Measurements from ENCODE around the gene ATP1A1.

ATP1A1 gene

DNA sequence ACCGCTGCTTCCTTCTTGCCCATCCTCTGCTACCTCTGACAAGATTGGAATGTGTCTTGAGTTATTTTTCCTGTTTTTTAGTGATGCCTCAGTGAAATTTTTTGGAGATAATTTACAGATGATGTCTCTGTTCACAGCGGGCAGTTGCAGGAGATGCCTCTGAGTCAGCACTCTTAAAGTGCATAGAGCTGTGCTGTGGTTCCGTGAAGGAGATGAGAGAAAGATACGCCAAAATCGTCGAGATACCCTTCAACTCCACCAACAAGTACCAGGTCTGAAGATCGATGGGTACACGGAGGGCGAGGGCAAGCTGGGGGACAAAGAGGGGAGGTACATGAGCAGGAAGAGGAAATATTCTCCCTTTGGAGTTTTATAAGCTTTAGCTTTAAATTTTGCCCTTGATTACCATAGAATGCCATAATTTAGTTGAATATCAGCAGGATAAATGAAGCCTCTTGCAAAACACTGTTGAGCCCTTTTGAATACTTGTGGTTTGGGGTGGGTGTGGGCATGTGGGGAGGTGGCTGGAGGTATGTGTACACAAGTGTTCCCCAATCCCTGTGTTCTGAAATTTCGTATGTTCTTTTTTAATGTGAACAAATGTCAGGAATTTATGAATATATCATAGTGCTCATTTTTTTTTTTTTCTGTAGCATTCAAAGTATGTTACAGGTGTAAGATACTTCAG is 19.8 kb downstream of the ATP1A1 start:
- no peak for DNase-seq

DNA sequence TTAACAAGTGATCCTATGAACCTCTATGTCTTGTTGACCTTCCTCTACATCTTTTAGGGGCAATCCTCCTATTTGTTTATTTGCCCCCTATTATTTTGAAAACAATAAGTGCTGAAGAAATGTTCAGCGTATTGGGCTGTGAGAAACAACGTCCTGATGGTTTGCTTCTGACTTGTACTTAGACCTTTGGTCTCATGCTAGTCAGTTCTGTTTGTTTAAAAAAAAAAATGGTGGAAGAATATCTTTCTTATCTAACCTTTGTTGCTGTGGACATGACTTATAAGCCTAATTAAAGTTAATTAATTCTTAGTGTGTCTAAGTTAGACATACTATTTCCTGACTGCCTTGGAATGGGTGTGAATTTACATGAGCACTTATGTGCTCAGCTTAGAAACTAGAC is 20.7 kb downstream of the ATP1A1 start:
- DNase-seq, result no peak

DNA sequence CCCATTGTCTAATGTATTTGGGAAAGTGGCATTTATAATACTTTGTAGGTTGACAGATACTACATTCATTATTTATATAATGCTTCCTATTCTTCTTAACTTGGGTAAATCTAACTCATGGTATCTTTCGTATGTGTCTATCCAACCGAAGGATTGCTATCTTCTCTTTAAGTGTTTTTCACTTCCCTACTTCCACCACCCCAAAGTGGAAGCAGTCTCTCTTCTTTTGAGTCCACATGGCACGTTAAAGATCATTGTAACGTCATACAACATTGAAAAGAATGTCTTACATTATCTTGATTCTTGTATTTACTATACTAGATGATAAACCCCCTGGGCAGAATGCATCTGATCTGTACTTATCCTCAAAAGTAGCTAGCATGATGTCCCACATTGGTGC is 21.2 kb downstream of the ATP1A1 start:
- DNase-seq, result no peak

DNA sequence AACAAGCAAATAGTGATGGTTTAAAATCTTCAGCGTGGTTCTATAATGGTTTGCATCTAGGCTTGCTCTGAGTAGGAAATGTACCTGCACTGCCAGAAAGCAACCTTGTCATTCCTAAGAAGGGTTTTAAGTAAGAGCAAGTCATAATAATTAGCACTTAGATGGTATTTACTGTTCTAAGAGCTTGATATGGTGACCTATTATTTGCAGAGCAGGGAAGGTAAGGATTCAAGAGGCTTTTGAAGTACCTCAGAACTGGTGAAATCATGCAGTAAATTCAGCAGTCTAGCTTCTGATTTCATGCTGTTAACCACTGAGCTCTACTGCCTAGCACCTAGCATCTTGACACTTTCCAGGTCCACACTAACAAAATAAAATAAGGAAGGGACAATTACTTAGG is 23.7 kb downstream of the ATP1A1 start:
- DNase-seq, result no peak

DNA sequence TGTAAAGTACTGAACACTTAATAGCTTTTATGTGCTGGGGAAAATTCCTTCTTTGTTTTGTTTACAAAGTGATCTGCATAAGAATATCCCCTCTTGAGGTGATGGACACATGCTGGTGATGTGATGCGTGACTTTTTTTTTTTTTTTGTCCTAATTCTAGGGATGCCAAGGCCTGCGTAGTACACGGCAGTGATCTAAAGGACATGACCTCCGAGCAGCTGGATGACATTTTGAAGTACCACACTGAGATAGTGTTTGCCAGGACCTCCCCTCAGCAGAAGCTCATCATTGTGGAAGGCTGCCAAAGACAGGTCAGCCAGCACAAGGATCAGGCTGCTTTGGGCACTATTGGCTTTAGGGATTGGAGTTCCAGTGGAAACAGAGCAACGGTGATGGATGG is 24.7 kb downstream of the ATP1A1 start:
- DNase-seq, result no peak

DNA sequence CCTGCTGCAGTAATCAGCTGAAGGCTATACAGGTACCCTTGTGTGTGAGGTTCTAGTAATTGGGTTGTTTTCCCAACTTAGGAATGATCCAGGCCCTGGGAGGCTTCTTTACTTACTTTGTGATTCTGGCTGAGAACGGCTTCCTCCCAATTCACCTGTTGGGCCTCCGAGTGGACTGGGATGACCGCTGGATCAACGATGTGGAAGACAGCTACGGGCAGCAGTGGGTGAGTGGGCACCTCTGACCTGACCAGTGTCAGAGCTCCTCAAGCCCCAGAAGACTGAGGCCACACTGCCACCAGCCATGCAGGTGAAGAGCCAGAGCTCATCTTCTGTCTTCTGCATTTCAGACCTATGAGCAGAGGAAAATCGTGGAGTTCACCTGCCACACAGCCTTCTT is 27.7 kb downstream of the ATP1A1 start:
- no peak for DNase-seq

DNA sequence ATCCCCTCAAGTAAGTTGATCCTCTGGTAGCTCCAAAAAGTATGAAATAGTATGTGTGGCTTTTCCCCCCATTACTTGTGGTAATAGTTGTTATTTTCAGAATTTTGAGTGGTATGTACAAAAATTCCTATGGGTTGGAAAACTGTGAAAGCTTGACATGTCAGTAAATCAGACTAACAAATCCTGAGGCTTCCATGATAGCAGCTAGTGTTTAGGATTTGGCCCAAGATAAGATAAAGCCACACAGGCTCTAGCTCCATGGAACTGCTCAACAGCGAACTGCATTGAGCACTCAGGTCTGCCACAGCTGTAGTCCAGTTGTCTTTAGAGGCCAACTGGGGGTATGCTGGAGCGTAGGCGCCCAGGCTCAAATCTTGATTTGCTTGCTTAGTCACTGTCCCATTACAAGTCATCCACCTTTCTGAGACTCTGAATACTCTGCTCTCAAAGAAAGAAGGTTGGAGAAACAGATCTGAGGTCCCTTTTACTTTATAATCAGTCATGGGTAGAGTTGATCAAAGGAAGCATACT is 28.7 kb downstream of the ATP1A1 start:
- no peak for DNase-seq

DNA sequence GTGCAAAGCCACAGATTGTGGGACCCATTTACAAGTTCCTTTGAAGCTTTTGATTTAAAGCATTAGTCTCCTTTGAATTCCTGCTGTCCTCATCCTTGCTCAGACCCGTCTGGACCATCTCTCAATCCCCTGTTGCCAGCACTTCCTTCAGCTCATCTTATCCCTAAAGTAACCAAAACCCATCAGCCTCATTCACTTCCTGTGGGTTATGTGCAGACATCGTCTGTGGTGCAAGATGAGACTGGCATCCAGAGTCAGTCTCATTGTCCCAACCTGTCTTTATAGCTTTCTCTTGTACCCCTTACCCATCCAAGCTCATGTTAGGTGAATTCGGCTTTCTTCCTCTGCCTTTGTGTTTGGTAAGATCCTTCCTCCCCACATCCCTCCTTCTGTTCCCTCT is 29.3 kb downstream of the ATP1A1 start:
- no peak for DNase-seq

DNA sequence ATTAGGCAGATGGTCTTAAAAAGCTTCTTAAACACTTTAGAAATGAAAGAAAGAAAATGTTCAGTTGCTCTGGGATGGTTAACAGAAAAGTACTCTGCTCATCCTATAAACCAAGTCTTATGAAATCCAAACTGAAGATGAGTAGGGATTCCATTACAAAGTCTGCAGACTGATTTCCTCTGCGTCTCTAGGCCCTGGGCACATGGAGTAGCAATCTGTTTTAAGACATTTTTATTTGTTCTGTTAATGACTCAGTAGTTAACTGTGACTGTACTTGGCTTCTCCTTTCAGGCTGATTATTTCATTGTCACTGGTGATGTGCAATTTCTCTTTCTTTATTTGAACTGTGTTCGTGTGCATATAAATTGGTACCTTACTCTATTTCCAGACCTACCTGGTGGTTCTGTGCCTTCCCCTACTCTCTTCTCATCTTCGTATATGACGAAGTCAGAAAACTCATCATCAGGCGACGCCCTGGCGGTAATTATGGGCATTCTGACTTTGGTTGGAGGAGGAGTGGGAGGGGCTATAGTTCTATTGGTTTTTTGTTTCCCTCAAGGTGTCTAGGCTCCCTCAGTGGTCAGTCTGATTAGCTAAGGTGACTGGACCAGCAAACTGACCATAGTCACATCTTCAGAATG is 30.6 kb downstream of the ATP1A1 start:
- DNase-seq, result no peak

DNA sequence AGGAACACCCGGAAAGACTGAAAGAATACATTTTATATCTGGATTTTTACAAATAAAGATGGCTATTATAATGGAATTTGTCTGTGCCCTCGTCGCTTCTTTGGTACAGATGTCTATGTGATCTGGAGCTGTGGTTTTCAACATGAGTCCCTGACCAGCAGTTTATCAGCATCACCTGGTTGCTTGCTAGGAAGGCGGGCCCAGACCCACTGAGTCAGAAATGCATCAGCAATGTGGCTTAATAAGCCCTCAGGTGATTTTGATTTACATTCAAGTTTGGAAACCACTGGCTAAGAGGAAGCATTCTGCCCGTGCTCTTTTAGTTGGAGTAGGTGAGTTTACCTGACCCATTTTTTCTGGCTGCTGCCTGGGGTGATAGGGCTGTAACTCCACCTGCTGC is 31.7 kb downstream of the ATP1A1 start:
- no peak for DNase-seq

DNA sequence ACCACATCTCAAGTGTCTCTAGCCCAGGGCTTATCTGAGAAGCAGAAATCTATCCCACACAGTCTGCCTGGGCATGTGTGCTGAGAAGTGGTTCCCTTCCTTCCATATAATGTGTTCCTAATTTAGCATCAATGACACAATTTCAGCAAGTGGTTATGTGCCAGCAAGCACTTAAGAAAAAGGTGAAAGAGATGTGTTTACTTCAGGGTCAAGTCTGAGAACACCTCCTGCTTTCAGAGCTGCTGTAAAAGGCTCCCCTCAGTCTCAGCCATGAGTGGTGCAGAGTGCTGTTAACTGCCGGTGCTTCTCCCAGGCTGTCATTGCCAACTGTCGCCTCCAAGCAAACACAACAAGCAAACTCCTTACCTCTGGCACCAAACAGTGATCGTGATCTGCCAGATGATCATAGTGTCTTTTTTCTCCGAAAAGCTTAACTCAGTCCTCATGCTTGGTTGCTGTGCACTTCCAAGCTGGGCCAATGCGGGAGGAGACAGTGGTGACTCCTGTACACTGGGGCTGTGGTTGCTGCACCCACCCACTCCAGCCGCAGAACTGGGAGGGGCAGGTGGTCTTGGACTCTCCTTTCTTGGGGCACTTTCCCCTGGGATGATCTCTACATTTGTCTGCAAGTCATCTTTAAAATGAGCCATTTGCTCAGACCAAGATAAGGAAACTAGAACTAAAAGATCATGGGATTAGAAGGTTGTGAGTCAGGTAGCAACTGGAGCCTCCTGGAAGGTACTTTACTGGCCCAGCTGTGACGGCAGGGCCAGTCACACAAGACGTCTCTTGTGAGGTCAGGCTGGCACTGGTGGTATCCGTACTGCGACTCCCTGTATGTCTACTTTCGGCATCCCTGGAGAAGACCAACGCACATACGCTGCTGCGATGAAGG is 32.4 kb downstream of the ATP1A1 start:
- no peak for DNase-seq

DNA sequence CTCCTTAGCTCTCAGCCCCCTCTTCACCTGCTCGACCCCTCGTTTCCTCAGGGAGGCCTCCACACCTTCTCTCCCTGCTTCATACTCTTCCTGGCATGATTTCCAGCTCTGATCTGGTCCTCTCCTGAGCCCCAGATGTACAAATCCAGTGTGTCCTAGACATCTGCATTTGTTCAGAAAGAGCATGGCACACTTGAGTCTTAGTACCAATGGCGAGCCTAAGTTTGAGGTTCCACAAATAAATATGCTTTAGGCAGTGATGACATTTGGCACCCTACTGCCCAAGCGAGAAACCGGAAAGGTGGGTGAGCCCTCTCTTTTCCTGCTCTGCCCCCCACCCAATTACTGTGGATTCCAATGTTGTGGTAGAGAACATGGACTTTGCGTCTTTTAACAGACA is 34.0 kb downstream of the ATP1A1 start:
- DNase-seq, result no peak

DNA sequence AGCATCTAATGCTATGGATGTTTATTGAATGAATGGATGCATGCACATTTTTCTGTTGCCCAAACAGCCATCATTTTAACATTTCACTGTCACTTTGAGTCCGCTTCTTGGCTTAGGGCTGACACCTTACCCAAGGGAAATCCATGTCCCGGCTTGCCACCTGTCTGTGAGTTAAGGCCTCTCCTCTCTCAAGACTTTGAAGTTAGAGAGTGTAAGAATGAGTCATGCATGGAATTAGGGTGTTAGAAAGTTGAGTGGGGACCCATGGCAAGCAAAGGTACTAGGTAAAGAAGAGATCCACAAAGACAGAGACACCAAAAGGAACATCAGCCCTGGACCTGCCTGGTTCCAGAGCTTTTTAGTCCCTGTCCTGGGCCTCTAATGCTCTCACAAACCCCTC is 35.1 kb downstream of the ATP1A1 start:
- no peak for DNase-seq

DNA sequence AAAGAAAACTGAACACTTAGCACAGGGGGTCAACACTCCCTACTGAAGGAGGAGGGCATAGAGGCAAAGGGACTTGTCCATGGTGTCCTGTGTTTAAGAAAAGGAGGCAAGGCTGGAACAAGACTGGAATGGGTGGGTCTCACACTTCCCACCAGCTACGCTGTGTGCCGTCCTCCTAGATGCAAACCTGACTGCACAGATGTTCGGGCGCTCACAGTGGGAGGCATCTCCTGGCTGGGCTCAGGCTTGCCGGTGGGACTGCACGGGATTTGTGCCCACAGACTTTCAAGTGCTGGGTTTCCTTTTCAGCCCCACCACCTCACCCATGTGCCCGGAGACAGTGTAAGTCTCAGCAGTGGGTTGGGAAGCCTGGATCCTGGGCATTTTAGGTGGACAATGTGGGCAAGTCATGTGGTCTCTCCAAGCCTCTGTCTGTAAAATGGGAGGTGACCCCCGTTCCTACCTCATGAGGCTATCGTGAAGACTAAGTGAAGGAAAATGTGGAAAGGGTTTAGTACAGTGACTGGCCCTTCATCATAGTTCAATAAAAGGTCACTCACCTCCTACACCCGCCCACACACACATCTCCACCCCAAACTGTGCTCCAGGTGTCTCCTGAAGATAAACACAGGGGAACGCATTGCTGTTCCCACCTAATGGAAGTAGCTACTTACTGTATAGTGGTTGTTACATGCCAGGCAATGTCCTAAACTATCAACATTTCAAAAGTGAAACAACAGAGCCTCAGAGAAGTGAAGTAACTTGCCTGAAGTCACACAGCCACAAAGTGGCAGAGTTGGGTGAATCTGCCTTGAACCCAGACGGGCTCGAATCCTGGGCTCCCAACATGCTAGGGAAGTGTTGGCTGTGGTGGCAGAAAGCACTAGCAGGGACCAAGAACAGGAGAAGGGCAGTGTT is 36.0 kb downstream of the ATP1A1 start:
- no peak for DNase-seq

DNA sequence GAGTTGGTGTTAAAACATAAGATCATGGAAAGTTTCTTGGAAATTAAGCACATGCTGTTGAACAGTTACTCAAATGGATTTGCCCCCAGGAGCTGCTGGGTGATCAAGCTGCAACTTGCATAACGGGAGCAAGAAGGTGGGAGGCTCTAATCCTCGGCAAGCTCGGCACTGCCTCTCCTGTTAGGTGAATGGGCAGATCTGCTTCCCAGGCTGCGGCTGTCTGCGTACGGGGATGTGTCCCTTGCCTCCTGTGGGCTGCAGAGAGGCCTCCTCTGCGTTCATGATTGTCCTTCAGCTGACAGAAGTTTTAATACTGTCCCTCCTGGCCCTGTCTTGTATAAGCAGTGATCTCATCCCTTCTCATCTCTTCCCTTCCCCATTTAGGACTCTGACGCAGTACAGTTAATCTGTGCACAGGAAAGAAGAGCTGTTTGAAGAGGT is 36.7 kb downstream of the ATP1A1 start:
- DNase-seq, result no peak

DNA sequence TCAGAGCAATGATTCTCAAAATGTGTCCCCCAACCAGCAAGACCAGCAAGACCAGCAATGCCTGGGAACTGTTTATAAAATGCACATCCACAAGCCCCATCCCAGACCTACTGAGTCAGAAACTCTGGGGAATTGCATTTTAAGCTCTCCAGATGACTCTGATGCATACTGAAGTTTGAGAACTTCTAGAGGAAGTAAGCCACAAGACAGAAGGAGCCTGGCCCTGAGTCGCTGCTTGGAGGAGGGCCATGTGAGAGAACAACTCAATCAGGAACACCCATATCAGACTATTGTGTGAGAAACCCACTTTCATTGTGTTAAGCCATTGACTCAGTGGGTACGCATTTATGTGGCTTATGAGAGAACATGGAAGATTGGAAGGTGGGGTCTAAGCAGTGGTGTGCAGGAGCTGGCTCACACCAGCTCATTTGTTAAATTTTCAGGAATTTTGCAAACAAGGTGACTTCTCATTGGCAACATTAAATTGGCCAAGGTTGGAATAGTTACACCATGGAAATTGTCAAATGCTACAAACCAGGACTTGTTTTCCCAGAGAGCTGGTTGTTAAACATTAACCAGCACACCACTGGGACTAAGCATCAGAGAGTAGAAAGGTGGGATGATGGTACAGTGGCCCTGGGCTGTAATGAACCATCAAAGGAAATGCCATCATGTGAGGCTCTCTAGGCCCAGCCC is 38.9 kb downstream of the ATP1A1 start:
- DNase-seq, result no peak

DNA sequence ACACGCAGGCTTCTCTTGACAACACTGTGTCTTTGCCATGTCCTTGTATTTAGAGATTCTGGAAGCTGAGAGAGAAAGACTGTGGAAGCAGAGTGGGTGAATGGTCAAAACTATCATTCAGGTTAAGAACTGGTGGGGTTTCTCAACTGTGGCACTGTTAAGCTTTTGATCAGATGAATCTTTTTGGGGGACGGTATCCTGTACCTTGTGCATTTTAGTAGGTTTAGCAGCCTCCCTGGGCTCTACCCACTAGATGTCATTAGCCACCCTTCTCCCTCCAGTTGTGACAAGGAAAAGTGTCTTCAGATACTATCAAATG is 39.4 kb downstream of the ATP1A1 start:
- DNase-seq, result no peak

DNA sequence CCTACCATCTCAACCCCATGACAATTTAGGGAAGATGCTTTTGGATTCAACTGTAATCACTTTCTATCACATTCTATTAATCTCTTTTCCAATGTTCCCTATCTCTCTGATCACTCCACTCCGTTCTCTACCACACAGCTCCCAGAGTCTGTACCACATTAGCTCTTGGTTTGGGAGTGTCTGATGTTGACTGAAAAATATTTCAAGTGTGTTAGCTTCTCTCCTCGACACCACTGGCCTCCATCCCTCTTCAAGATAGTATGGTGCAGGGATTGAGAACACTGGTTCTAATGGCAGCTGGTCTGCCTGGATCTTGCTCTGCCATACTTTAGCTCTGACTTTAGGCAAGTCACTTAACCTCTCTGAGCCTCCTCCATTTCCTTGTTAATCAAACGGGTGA is 39.9 kb downstream of the ATP1A1 start:
- DNase-seq, result no peak

DNA sequence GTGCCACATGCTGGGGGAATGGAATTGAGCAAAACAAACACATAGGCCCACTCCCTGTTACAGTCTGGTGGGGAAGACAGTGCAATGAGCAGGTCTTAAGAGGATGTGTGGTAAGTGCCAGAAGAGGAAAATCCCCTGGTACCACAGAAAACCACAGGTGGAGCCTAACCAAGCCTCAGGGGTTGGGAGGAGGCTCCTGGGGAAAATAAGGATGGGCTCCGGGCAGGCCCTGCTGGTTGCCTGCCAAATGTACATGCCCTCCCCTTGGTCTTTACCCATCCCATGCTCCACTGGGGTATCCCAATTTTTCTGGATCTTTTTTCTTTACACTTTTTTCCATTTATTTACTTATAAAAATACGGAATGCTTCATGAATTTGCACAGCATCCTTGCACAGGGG is 40.4 kb downstream of the ATP1A1 start:
- DNase-seq, result no peak

DNA sequence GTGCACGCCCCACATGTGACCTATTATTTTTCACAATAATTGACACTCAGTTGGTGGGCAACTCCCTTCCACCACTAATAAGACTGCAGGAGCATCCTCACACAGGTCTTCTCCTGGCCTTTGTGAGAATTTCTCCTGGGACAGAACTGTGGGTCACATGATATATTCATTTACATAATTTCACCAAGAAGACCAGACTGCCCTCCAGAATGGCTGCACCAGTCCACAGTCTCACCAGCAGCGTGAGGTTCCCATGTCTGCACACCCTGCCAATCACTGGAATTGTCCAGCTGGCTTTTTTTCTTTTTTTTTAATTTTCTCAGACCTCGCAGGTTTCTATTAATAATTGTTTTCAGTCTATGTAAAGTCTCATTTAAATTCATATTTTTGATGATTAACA is 41.3 kb downstream of the ATP1A1 start:
- DNase-seq, result no peak

DNA sequence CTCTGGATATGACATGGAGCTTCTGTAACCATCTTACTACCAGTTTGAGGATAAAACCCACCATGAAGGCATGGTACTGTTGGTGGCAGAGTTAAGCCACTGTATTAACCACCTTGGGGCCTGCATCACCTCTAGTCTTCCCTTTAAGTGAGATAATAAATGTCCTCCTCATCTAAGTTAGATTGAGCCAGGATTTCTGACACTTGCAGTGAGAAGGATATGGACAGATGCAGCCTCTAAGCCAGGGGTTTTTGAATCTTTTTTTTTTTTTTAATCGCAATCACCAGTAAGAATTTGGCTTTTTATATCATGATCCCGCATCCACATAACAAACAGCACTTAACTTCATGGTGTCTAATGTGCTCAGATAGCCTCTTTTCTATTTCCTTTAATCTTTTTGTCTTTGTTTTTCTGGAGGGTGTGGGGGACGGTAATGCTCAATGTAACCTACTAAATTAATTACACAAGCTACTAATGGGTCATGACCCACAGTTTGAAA is 42.2 kb downstream of the ATP1A1 start:
- no peak for DNase-seq
